Osteoblast (primary cell): Measurements from ENCODE around the gene ARHGAP1. TPM values are rescaled to one million over a fixed set of nuclear protein-coding genes. Genes with fewer than 3 reads are reported as not detected.

Source experiments
- DNase-seq: peaks from one replicate; pipeline ENCODE4 v3.0.0; 2011; ENCODE audit warnings: low spot score, mixed read lengths; ENCODE audit not compliant: insufficient read length; ENCODE audit errors: missing footprints
- H2AFZ ChIP-seq: 2 replicates; pipeline ENCODE4 v1.6.0; 2011; ENCODE audit warnings: mild to moderate bottlenecking, low read length
- H3K27ac ChIP-seq: 2 replicates; pipeline ENCODE4 v1.5.1; 2011; ENCODE audit warnings: mild to moderate bottlenecking, low read depth, low read length, moderate library complexity
- H3K27me3 ChIP-seq: 2 replicates; pipeline ENCODE4 v1.6.0; 2012; ENCODE audit warnings: mild to moderate bottlenecking, control low read depth, inconsistent platforms, low read length, moderate library complexity; ENCODE audit not compliant: insufficient read depth
- H3K36me3 ChIP-seq: 2 replicates; pipeline ENCODE4 v1.5.1; 2011; ENCODE audit warnings: mild to moderate bottlenecking, low read length, control low read depth, moderate library complexity; ENCODE audit not compliant: insufficient read depth
- H3K4me1 ChIP-seq: 2 replicates; pipeline ENCODE4 v1.5.1; 2011; ENCODE audit warnings: mild to moderate bottlenecking, low read length, control low read depth, moderate library complexity; ENCODE audit not compliant: insufficient read depth
- H3K4me2 ChIP-seq: 2 replicates; pipeline ENCODE4 v1.6.0; 2011; ENCODE audit warnings: mild to moderate bottlenecking, low read length; ENCODE audit not compliant: insufficient read depth
- H3K4me3 ChIP-seq: fragments of 200-600 bp; sonication (generic); 3 replicates; pipeline ENCODE4 v1.5.1; 2012; ENCODE audit warnings: mild to moderate bottlenecking, low read length, inconsistent platforms; ENCODE audit not compliant: insufficient read depth
- H3K79me2 ChIP-seq: 2 replicates; pipeline ENCODE4 v1.6.0; 2012; ENCODE audit warnings: mild to moderate bottlenecking, low read length, control low read depth, inconsistent platforms; ENCODE audit not compliant: insufficient read depth
- H3K9me3 ChIP-seq: 2 replicates; pipeline ENCODE4 v1.5.1; 2011; ENCODE audit warnings: low read depth, low read length, control low read depth
- H4K20me1 ChIP-seq: 2 replicates; pipeline ENCODE4 v1.6.0; 2012; ENCODE audit warnings: mild to moderate bottlenecking, low read length, control low read depth; ENCODE audit not compliant: insufficient read depth
- CTCF ChIP-seq: IDR thresholded peaks from 2 replicates; pipeline ENCODE4 v1.5.1; 2011; ENCODE audit warnings: mild to moderate bottlenecking, low read depth, low read length, moderate library complexity; ENCODE audit errors: extremely low read depth
- total RNA-seq: library from RNA; depleted of rRNA; stranded (reverse); fragments of >200 nt; gene quantifications from 2 replicates; pipeline ENCODE4 v1.2.3, GENCODE V29; 2012

ARHGAP1 gene
- total RNA-seq, 1 donor: 88.3 TPM

- Histone ChIP-seq H3K4me3 (no peak overlapping the region), H3K4me2 (no peak overlapping the region), H3K36me3 (peaks cover 48% of the 10 kb centered on the region), H3K27ac (no peak overlapping the region), H3K9me3 (no peaks in the 10 kb centered on the region), H3K79me2 (no peaks in the 10 kb centered on the region), H3K27me3 (no peaks in the 10 kb centered on the region), H4K20me1 (no peaks in the 10 kb centered on the region), H2AFZ (no peak overlapping the region), H3K4me1 (peaks cover 14% of the 10 kb centered on the region)
- TF ChIP-seq CTCF: no peak
- DNase-seq: no peak
Measured at GRCh38 chr11:46661836-46662235, 38.6 kb downstream of the ARHGAP1 start.

- no peak overlapping the region for H2AFZ ChIP-seq
- H3K4me1 ChIP-seq: peaks cover 14% of the 10 kb centered on the region
- no peak for TF ChIP-seq CTCF
- no peak overlapping the region for H3K4me2 ChIP-seq
- H3K27me3 ChIP-seq: no peaks in the 10 kb centered on the region
- H3K9me3 ChIP-seq: no peaks in the 10 kb centered on the region
- DNase-seq: no peak
- H4K20me1 ChIP-seq: no peaks in the 10 kb centered on the region
- no peak overlapping the region for H3K4me3 ChIP-seq
- H3K79me2 ChIP-seq: no peaks in the 10 kb centered on the region
- peak overlapping the region; percentile 42 for H3K27ac ChIP-seq
- H3K36me3 ChIP-seq: peaks cover 39% of the 10 kb centered on the region
Measured at GRCh38 chr11:46659908-46660307, 40.5 kb downstream of the ARHGAP1 start.

- peak overlapping the region; percentile 21 for H3K27ac ChIP-seq
- no peak overlapping the region for H3K4me3 ChIP-seq
- peaks cover 35% of the 10 kb centered on the region for H3K36me3 ChIP-seq
- H3K9me3 ChIP-seq: no peaks in the 10 kb centered on the region
- peaks cover 14% of the 10 kb centered on the region for H3K4me1 ChIP-seq
- no peaks in the 10 kb centered on the region for H3K27me3 ChIP-seq
- DNase-seq: peak; percentile 82
- H2AFZ ChIP-seq: no peak overlapping the region
- no peak for TF ChIP-seq CTCF
- H3K79me2 ChIP-seq: no peaks in the 10 kb centered on the region
- no peaks in the 10 kb centered on the region for H4K20me1 ChIP-seq
- no peak overlapping the region for H3K4me2 ChIP-seq
Measured at GRCh38 chr11:46658259-46658658, 42.2 kb downstream of the ARHGAP1 start.

- no peak overlapping the region for H3K4me3 ChIP-seq
- no peak overlapping the region for H3K4me2 ChIP-seq
- no peaks in the 10 kb centered on the region for H3K79me2 ChIP-seq
- peak overlapping the region; percentile 21 for H3K27ac ChIP-seq
- H3K27me3 ChIP-seq: no peaks in the 10 kb centered on the region
- H2AFZ ChIP-seq: no peak overlapping the region
- no peak for DNase-seq
- peaks cover 41% of the 10 kb centered on the region for H3K36me3 ChIP-seq
- H4K20me1 ChIP-seq: no peaks in the 10 kb centered on the region
- no peak for TF ChIP-seq CTCF
- H3K9me3 ChIP-seq: no peaks in the 10 kb centered on the region
- H3K4me1 ChIP-seq: peaks cover 14% of the 10 kb centered on the region
Measured at GRCh38 chr11:46657186-46657585, 43.2 kb downstream of the ARHGAP1 start.
